Measurements from ENCODE around the gene DNAJB1.
"Not testable (repeated sequence)": the region's sequence is repeated elsewhere in the genome, so short reads cannot be mapped to it uniquely, and the experiment has no call there.

Gene DNAJB1

DNA sequence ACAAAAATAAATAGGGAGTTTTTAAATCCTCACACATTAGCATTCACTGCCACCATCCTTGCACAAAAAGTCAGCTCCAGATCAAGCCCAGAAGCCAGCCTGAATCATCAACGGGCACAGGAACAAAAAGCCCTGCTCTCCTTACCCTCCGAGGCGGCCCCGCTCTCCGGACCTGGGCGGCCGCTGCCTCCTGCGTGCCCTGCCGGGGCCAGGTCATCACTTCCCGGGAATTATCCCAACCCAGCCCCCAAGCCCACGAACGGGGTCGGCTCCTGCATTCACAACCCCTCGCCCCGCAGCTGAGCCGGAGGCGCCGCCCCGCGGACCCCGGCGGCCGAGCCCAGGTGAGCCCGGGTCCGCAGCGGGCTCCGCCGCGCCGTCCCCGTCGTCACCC is 754 bp downstream of the DNAJB1 start:
- DNase-seq, result no peak

DNA sequence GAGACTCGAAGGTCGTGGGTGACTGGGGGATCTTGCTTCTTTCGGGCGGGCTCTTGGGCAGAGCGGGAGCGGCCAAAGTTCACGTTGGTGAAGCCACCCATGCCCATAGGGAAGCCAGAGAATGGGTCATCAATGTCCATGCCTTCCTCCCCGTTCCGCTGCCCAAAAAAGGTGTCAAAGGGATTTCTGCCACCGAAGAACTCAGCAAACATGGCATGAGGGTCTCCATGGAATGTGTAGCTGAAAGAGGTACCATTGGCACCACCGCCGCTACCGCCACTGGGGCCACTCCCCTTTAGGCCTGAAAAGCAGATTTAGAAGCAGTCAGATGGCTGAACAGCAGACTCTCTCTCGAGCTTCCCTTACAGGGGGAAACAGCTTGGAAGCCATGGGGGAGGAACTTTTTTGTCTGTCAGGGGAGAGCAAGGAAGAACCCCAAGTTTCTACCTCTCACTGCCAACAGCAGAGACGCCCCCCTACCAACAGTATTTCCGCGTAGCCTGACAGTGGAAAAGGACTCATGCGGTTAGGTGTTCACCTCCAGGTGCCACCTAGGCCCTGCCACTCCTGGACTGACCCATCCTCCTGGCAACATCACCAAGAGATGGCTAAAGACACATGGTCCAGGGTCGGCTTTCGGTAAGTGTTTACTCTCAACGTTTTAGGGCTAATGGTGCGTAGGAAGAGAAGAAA is 1.3 kb downstream of the DNAJB1 start:
- DNase-seq, result no peak

DNA sequence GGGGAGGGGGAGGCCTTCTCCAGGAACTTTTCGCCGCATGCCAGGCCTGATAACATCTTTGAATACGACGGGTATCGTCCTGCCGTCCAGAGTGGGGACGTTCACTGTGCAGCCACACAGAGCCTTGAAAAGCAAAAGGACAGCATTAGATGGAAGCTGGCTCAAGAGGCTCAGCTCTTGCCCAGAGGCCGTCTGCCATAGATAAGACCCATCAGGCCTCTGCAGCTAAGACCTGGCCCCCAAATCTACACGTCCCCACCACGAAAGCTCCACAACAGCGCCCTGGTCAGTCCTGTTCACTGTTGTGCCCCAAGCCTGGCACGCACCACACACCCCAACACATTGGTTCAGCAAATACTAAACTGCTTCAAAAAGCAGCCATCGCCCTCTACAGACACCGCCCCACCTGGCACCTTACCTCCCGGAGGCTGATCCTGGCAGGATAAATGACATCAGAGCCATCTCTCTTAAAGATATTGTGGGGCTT is 2.1 kb downstream of the DNAJB1 start:
- DNase-seq, result no peak

DNA sequence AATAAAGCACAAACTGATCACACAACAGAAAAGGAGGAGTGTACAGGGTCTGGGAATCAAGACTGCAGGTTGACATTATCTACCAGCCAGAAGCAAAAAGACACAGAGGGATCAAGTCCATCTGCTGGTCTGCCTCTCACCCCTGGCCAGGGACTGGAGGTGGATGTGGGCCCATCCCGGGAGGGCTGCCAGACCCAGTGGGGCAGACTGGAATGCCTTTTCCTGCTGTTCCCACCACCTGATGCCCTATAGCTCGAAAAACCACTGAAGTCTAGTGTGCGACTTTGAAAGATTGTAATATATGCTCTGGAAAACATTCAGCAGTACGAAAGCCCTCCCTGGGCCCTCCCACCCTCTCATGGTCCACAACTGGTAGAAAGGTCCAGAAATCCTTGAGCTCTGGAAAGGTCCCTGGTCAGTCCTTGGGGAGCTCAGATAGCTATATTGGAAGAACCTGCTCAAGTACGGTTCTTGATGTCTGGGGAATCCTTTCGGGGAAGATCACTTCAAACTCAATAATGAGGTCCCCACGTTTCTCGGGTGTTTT is 2.6 kb downstream of the DNAJB1 start:
- DNase-seq, result no peak

DNA sequence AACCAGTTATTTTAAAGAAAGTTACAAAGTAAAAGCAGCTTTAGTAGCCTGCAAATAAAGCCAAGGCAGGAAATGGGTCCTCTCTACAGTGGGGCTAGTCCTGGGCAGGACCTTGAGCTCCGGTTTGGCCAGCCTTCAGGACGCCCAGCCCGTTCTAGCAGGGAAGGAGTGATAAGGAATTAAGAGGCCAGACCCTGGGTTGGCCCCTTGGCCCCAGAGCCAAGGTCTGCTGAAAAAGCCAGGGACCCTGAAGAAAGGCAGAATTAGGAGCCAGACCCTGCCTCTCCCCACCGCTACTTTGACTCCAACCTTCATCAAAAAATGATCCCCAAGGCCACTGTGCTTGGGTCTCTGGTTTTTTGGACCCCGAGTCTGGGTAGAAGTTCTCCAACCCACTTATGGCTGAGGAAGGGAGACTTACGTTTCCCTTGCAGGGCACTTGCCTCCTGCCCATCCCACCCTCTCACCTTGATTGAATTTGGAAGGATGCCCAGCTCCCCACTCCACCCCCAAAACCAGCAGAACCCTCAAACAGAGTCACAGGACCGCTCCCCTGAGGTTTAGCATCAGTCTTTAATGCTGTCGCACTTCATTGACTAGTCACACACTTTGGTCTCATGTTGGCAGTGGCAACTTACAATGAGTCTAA is 3.9 kb downstream of the DNAJB1 start:
- DNase-seq, result no peak

DNA sequence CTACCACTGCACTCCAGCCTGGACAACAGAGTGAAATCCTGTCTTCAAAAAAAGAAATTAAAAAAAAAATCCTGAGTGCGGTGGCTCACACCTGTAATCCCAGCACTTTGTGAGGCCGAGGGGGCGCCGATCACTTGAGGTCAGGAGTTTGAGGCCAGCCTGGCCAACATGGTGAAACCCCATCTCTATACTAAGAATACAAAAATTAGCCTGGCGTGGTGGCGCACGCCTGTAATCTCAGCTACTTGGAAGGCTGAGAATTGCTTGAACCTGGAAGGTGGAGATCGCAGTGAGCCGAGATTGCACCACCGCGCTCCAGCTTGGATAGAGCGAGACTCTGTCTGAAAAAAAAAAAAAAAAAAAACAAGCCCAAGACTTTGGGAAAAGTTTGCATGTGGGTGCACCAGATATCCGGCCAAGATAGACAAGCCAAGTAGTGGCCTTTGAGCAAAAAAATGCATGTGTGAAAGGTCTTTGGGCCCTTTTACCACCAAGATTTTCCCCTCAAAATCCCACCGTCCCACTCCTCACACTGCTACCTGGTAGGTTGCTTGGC is 5.7 kb downstream of the DNAJB1 start:
- no peak for DNase-seq

DNA sequence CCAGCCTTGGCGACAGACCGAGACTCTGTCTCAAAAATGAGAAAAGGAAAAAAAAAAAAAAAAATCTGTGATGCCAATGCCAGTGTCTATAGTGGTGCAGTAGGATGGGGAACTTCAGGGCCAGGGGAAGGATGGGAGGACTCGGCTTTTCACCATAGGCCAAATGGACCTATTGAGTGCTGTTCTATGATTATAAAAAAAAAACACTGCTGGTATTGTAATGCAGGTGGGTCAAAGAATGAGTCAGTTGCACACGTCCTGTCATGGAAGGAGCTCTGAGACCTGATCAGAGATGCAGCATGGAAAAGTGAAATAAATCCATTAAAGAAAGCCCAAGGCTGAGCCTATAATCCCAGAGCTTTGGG is 7.0 kb downstream of the DNAJB1 start:
- no peak for DNase-seq

DNA sequence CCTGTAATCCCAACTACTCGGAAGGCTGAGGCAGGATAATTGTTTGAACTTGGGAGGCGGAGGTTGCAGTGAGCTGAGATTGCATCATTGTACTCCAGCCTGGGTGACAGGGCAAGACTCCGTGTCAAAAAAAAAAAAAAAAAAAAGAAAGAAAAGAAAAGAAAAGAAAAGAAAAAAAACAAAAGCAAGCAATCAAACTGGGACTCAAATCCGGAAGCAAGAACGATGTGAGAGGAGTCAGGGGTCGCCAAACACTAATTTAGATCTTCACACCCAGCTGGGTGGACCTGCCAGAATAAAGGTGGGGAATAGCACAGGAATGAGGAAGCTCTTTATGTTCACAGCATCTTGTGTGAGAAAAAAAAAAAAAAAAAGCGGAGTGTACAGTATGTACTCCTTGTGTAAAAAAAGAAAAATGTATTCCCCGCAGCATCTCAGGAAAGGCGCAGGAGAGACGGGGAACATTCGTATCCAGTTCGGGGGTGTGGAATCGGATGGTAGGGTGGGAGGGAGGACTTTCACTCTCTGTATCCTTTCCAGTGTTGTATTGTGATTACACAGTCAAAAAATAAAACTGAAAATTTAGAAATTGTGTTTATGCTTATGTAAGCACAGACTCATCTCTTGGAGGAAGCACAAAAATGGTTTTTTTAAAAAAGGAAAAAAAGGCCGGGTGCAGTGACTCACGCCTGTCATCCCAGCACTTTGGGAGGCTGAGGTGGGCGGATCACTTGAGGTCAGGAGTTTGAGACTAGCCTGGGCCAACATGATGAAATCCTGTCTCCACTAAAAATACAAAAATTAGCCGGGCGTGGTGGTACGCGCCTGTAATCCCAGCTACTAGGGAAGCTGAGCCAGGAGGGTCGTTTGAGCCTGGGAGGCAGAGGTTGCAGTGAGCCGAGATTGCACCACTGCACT is 7.6 kb downstream of the DNAJB1 start:
- DNase-seq, result no peak

DNA sequence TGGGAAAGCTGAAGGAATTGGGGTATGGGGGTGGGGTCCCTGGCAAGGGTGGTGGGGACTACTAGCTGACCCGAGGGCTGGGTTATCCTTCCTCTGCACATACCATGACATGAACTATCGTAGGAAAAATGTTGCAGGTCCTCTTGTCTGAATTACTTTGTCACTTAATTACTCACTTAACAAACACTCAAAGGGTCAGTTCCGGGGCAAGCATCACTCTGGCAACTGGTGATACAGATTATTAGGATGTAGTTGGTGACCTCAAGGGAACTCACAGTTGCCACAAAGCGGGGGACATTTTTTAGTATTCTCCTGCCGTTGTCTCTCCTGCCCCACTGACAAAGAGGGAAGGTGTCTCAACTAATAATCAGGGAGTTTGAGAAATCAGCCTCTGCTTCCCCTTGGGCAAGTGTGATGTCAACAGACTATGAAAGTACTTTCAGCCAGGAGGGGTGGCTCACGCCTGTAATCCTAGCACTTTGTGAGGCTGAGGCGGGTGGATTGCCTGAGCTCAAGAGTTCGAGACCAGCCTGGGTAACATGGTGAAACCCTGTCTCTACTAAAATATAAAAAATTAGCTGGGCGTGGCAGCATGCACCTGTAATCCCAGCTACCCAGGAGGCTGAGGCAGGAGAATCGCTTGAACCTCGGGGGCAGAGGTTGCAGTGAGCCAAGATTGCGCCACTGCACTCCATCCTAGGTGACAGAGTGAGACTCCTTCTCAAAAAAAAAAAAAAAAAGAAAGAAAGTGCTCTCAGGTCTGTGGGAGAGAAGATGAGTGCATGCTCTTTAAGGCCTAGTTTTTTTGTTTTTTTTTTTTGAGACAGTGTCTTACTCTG is 10.3 kb downstream of the DNAJB1 start:
- DNase-seq, result no peak

DNA sequence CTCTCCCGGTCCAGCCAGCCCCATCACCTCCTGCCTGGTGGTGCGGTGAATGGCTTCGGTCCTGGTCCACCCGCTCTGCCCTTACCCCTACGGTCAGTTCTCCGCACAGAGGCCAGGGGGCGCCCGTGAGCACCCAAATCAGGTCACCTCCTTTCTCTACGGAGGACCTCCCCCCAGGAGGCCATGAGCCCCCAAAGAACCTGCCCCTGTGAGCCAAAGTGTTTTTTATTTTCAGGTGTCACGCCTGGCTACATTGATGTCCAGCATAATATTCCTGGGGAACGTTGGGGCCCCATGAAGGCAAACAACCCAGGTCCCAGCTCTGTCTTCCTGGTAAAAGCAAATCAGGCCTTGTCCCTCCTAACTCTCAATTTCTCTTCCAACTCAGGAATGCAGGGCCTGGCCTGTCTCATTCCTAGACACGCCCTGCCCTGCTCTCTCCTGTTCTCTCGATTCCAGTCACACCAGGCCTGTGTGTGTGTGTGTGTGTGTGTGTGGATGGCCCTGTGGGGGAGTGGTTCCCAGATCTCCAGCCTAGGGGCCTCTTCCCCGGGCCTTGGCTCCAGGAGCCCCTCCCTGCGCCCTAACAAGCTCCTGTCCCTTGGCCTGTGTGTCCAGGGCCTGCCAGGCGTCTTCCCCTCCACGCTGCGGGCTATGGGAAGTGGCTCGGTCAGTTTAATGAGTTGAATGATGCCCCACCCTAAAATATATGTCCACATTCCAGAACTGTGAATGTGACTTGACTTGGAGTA is 12.5 kb downstream of the DNAJB1 start:
- DNase-seq, result no peak

DNA sequence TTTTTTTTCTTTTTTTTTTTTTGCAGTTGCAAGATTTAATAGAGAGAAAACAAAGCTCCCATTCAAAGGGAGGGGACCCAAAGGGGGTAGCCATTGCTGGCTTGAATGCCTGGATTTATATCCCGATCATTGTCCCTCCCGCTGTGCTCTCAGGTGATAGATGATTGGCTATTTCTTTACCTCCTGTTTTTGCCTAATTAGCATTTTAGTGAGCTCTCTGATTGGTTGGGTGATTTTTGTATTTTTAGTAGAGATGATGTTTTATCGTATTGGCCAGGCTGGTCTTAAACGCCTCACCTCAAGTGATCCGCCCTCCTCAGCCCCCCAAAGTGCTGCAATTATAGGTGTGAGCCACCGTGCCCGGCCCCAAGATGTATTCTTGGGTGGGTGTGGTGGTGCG is 13.6 kb downstream of the DNAJB1 start:
- not testable (repeated sequence) for DNase-seq

DNA sequence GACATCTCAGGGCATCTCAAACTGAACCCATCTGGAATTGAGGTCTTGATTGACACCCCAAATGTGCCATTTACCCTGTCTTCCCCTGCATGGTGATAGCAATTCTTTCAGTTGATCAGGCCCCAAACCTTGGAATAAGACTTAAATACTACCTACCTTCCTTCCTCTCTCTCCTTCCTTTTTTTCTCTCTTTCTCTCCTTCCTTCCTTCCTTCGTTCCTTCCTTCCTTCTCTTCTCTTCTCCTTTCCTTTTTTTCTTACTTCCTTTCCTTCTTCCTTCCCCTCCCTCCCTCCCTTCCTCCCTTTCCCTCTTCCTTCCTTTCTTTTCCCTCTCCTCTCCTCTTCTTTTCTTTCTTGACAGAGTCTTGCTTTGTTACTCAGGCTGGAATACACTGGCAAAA is 14.9 kb downstream of the DNAJB1 start:
- DNase-seq, result no peak

DNA sequence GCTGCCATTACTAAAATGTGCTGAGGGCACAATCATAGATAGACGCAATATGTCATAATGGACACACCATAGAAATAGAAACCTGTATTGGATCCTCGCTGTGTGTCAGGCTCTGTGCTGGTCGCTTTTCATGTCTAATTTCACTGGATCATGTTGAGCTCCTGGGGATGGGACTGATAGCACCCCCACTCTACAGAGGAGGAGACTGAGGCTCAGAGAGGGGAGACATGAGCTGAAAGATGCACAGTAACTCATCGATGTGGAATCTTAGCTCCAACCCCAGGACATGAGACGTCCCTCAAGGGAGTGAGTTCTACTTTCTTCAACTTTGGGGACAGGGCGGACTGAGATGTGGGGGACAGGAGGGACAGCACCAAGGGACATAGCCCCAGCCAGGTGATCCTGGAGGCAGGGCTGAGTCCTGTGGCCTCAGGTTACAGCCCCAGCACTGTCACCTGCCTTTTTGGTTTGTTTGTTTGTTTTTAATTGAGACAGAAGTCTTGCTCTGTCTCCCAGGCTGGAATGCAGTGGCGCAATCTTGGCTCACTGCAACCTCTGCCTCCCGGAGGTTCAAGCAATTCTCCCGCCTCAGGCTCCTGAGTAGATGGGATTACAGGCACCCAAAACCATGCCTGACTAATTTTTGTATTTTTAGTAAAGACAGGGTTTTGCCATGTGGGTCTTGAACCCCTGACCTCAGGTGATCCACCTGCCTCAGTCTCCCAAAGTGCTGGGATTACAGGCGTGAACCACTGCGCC is 15.7 kb downstream of the DNAJB1 start:
- no peak for DNase-seq

DNA sequence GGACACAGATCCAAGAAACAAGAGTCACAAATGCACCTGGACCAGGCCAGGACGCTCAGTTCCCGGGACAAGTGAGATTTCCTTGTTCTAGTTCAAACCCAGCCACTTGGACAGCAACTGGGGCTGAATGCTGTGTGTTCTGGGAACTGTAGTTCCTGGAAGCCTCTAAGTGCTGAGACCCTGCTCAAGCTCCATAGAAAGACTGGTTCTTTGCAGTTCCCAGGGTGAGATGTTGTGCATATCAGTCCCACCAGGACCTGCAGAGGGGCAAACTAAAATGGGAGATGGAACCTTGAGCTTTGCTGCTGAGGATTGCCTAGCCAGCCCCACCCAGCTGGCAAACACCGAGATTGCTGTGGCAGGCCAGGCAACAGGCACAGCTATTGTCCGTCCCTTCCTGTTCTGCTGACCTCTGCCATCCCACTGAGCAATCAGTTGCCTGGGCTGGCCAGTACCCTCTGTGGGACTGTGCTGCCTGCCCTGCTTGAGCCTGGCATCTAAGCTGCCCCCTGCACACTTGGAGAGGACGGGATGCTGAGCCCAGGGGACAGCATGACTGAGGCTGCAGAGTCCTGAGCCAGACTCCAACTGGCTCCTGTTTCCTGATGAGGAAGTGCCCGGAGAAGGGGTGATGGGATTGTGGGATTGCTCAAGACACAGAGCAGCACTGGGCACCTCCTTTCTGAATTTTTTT is 20.8 kb downstream of the DNAJB1 start:
- DNase-seq, result no peak

DNA sequence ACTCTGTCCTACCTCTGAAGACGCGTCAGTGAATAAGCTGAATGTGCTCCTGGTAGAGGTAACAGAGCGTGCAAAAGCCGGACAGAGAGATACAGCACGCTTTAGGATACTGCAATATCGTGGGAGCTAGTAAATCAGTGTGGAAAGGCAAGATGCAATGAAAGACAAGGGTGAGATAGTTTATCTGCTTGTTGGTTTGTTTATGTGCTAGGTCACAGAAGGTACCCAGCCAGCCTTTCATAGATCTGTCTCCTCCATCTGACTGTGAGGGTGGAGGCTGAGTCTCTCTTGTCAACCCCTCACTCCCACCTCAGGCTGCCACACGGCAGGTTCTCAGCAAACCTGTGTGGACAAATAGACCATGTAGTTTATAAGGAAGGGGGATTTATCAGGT is 21.4 kb downstream of the DNAJB1 start:
- no peak for DNase-seq

DNA sequence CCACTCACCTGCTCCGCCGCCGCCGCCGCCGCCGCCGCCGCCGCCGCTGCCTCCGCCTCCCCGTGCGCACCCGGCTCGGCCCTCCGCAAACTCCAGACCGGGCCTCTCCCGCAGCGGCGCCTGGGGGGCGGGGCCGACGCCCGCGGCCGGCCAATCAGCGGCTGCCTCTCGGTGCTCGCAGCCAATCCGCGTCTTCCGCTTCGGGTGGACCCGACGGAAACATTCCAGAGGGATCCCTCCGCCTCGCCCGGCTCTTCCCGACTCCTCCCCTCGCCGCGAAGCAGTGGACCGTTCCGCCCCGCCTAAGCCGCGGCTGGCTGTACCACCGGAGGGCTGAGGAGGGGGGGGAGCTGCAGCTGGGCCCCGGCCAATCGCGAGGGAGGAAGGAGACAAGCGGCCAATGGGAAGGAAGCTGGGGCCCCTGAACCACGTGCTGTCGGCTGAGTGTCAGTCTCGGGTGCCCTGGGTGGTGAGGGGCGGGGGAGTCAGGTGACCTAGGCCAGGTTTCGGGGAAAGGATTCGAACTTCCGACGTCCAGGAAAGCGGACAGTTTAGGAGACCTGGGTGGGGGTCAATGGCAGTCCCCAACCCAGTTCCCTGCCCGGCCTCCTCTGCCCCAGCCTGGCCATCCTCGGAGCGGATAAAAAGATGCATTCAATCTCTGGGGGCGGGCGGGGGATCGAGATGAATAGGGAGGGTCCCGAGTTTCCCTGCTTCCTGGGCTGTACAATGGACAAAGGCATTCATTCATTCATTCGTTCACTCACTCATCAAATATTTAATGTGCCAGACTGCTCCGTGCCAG is 22.0 kb downstream of the DNAJB1 start, which contains the start of gene GIPC1:
Gene GIPC1, minus strand, starts transcription at position 99 of the 805 bp plus-strand sequence. CDS start 13,151 bp downstream, outside the sequence.
- peak; percentile 95 for DNase-seq

DNA sequence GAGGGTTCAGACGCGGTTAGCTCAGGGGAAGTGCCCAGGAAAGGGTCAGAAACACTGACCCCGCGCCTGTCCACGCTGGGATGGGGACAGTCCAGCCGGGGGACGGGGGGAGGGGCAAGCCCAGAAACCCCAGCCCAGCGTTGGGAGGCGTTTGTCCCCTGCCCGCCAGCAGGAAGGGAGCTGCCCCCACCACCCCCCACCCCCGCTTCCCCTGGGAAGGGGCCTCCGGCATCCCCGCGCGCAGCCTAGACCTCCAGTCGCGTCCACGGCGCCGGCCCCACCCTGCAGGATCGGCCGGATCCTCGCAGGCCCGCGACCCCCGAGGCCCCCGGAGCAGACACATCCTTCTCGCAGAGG is 22.5 kb downstream of the DNAJB1 start:
- DNase-seq, result no peak

DNA sequence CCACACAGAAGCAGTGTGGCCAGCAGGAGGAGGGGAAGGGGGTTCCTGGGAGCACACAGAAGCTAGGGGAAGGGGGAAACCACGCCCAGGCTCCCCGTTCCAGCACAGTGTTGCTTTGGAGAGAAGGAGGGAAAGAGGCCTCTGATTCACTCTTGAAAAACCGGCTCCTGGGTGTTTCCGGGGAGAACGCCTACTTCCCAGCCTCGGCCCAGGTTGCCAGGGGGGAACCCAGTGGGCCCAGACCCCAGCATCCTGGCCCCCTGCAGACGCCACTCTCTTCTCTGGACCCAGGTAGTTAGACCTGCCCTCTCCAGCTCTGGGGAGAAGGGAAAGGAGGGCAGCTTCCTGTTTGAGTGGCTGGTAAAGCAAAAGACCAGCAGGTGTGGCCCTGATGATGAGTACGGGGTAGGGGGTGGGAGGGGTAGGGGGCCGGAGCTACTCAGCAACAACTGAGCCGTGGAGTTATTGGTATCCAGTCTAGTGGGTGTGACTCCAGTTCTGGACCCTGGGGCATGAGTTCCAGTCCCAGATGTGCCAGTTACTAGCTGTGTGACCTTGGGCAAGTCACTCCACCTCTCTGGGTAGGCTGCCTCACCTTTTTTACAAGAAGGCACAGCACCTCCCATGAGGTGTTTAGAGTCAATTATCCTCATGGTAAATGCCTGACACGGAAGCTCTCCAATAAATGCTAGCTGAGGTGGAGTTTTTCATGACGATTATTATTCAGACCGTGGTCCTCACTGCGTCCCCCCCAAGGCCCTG is 23.1 kb downstream of the DNAJB1 start:
- no peak for DNase-seq

Data from NCI-H1048 (cell line).